Measurements from ENCODE around the gene MACROD2. TPM values are rescaled to one million over a fixed set of nuclear protein-coding genes. Genes with fewer than 3 reads are reported as not detected.

Gene MACROD2
- total and polyA plus RNA-seq, 4 donors = 0.66 to 10.5 (median 3.3) TPM

DNA sequence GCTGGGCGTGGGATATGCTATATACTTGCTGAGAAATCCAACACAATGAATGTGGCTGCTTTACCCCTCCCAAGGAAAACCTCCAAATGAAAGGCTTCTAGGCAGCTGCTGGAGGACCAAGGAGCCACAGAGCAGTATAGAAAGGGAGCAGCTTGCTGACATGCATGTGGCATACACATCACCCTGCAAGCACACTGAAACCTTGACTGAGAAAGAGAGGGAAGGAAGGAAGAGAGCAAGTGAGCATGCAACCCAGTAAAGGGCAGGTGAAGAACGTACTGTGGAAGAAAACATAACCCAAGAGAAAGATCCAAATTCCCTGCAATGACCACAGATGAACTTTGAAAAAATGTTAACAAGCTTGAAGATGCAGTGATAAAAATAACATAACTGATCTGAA is 2034.9 kb downstream of the MACROD2 start:
- DNase-seq (ENCODE audit: low spot score) = no peak
- Histone ChIP-seq H3K9me3 (ENCODE audit: control insufficient read depth in 4 of 4, low read length in 3 of 4) (no peaks in the 10 kb centered on the region), H3K4me1 (ENCODE audit: control insufficient read depth in 4 of 4, insufficient read depth in 4 of 4, low read length in 3 of 4) (no peaks in the 10 kb centered on the region), H3K4me3 (ENCODE audit: low read depth in 1 of 3, low read length in 3 of 3) (no peak overlapping the region), H3K9ac (ENCODE audit: low read depth in 1 of 2, low read length in 2 of 2) (no peak overlapping the region), H3K36me3 (ENCODE audit: control insufficient read depth in 4 of 4, insufficient read depth in 3 of 4, low read depth in 1 of 4, low read length in 3 of 4) (no peaks in the 10 kb centered on the region), H3K27ac (ENCODE audit: low read depth in 1 of 2, low read length in 2 of 2) (no peak overlapping the region), H3K27me3 (ENCODE audit: control insufficient read depth in 4 of 4, insufficient read depth in 4 of 4, low read length in 3 of 4) (no peaks in the 10 kb centered on the region)
- 42% methylated on average over 2 of the region's 2 CpGs for WGBS
- TF ChIP-seq, protein P1, sequence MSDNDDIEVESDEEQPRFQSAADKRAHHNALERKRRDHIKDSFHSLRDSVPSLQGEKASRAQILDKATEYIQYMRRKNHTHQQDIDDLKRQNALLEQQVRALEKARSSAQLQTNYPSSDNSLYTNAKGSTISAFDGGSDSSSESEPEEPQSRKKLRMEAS (IDR thresholded peaks at IDR 0.05) = no peak
- no peak for TF ChIP-seq HNF4G (IDR thresholded peaks at IDR 0.05)
- TF ChIP-seq, protein P2, sequence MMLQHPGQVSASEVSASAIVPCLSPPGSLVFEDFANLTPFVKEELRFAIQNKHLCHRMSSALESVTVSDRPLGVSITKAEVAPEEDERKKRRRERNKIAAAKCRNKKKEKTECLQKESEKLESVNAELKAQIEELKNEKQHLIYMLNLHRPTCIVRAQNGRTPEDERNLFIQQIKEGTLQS (IDR thresholded peaks at IDR 0.05) = no peak
- TF ChIP-seq EGR1 (IDR thresholded peaks at IDR 0.05; ENCODE audit: low read depth in 2 of 2) = no peak
- TF ChIP-seq FOXA2 (IDR thresholded peaks at IDR 0.05) = no peak
- TF ChIP-seq GABPA (IDR thresholded peaks at IDR 0.05 in 1 of 2, conservative IDR thresholded peaks at IDR 0.05 in 1 of 2) = no peak
- no peak for TF ChIP-seq YY1 (IDR thresholded peaks at IDR 0.05)
- no peak for TF ChIP-seq FOXA1 (IDR thresholded peaks at IDR 0.05)
- no peak for TF ChIP-seq NR2F2 (IDR thresholded peaks at IDR 0.05)
- no peak for TF ChIP-seq HNF4A (conservative IDR thresholded peaks at IDR 0.05)
- no peak for TF ChIP-seq RXRA (IDR thresholded peaks at IDR 0.05)
- TF ChIP-seq JUND (IDR thresholded peaks at IDR 0.05) = no peak
- TF ChIP-seq, protein P3, sequence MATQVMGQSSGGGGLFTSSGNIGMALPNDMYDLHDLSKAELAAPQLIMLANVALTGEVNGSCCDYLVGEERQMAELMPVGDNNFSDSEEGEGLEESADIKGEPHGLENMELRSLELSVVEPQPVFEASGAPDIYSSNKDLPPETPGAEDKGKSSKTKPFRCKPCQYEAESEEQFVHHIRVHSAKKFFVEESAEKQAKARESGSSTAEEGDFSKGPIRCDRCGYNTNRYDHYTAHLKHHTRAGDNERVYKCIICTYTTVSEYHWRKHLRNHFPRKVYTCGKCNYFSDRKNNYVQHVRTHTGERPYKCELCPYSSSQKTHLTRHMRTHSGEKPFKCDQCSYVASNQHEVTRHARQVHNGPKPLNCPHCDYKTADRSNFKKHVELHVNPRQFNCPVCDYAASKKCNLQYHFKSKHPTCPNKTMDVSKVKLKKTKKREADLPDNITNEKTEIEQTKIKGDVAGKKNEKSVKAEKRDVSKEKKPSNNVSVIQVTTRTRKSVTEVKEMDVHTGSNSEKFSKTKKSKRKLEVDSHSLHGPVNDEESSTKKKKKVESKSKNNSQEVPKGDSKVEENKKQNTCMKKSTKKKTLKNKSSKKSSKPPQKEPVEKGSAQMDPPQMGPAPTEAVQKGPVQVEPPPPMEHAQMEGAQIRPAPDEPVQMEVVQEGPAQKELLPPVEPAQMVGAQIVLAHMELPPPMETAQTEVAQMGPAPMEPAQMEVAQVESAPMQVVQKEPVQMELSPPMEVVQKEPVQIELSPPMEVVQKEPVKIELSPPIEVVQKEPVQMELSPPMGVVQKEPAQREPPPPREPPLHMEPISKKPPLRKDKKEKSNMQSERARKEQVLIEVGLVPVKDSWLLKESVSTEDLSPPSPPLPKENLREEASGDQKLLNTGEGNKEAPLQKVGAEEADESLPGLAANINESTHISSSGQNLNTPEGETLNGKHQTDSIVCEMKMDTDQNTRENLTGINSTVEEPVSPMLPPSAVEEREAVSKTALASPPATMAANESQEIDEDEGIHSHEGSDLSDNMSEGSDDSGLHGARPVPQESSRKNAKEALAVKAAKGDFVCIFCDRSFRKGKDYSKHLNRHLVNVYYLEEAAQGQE (IDR thresholded peaks at IDR 0.05) = no peak
- TF ChIP-seq SP1 (IDR thresholded peaks at IDR 0.05) = no peak
- TF ChIP-seq, protein P4, sequence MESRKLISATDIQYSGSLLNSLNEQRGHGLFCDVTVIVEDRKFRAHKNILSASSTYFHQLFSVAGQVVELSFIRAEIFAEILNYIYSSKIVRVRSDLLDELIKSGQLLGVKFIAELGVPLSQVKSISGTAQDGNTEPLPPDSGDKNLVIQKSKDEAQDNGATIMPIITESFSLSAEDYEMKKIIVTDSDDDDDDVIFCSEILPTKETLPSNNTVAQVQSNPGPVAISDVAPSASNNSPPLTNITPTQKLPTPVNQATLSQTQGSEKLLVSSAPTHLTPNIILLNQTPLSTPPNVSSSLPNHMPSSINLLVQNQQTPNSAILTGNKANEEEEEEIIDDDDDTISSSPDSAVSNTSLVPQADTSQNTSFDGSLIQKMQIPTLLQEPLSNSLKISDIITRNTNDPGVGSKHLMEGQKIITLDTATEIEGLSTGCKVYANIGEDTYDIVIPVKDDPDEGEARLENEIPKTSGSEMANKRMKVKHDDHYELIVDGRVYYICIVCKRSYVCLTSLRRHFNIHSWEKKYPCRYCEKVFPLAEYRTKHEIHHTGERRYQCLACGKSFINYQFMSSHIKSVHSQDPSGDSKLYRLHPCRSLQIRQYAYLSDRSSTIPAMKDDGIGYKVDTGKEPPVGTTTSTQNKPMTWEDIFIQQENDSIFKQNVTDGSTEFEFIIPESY (IDR thresholded peaks at IDR 0.05) = no peak
- TF ChIP-seq, protein P5, sequence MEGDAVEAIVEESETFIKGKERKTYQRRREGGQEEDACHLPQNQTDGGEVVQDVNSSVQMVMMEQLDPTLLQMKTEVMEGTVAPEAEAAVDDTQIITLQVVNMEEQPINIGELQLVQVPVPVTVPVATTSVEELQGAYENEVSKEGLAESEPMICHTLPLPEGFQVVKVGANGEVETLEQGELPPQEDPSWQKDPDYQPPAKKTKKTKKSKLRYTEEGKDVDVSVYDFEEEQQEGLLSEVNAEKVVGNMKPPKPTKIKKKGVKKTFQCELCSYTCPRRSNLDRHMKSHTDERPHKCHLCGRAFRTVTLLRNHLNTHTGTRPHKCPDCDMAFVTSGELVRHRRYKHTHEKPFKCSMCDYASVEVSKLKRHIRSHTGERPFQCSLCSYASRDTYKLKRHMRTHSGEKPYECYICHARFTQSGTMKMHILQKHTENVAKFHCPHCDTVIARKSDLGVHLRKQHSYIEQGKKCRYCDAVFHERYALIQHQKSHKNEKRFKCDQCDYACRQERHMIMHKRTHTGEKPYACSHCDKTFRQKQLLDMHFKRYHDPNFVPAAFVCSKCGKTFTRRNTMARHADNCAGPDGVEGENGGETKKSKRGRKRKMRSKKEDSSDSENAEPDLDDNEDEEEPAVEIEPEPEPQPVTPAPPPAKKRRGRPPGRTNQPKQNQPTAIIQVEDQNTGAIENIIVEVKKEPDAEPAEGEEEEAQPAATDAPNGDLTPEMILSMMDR (IDR thresholded peaks at IDR 0.05; ENCODE audit: low read depth, low read length, missing input control) = no peak
- no peak for TF ChIP-seq TAF1 (conservative IDR thresholded peaks at IDR 0.05)
- TF ChIP-seq RAD21 (IDR thresholded peaks at IDR 0.05) = no peak

Measured in liver (tissue), 9 donors.